T-helper 2 cell (primary cell): ENCODE data around the gene GSAP.
"Not testable (repeated sequence)": the region's sequence is repeated elsewhere in the genome, so short reads cannot be mapped to it uniquely, and the experiment has no call there.

Experiments
- DNase-seq, 5 experiments: peaks; one replicate each; pipeline versions ENCODE4 v3.0.0 to v3.0.0-alpha.2; 2012 to 2022
- total RNA-seq, 2 donors: gene quantifications; one replicate each; lab custom pipeline; 2026; lab: John Stamatoyannopoulos, UW

GSAP gene
- total RNA-seq: 12.5 to 17.8 reads per million in 2 donors

- peak; percentile 4 to 49 (median 24) for DNase-seq
Measured at GRCh38 chr7:77415823-77416620, at the start of gene GSAP. GSAP (minus strand) TSS chr7:77416349; CDS start chr7:77416321, 28 bp downstream.

- no peak for DNase-seq
Measured at GRCh38 chr7:77465256-77465655, 49.1 kb upstream of the GSAP start.

- DNase-seq: no peak
Measured at GRCh38 chr7:77464589-77464988, 48.4 kb upstream of the GSAP start.

- DNase-seq: not testable (repeated sequence)
Measured at GRCh38 chr7:77463632-77464031, 47.5 kb upstream of the GSAP start.

- no peak for DNase-seq
Measured at GRCh38 chr7:77461842-77462241, 45.7 kb upstream of the GSAP start.

GRCh38 chr7:77461246-77461645 is 45.1 kb upstream of the GSAP start:
- no peak for DNase-seq

GRCh38 chr7:77460057-77460486 is 43.9 kb upstream of the GSAP start:
- no peak for DNase-seq

- no peak for DNase-seq
Measured at GRCh38 chr7:77459311-77459726, 43.2 kb upstream of the GSAP start.

GRCh38 chr7:77458786-77459185 is 42.6 kb upstream of the GSAP start:
- DNase-seq: no peak

- DNase-seq: no peak
Measured at GRCh38 chr7:77457779-77458178, 41.6 kb upstream of the GSAP start.

- no peak for DNase-seq
Measured at GRCh38 chr7:77456696-77457095, 40.5 kb upstream of the GSAP start.

GRCh38 chr7:77455321-77455720 is 39.2 kb upstream of the GSAP start:
- DNase-seq: no peak

- DNase-seq: no peak
Measured at GRCh38 chr7:77454802-77455201, 38.7 kb upstream of the GSAP start.

- no peak for DNase-seq
Measured at GRCh38 chr7:77453531-77453930, 37.4 kb upstream of the GSAP start.

GRCh38 chr7:77451950-77452349 is 35.8 kb upstream of the GSAP start:
- not testable (repeated sequence) for DNase-seq

GRCh38 chr7:77450613-77451012 is 34.5 kb upstream of the GSAP start:
- DNase-seq: no peak

- no peak for DNase-seq
Measured at GRCh38 chr7:77450054-77450453, 33.9 kb upstream of the GSAP start.

- no peak for DNase-seq
Measured at GRCh38 chr7:77447616-77448015, 31.5 kb upstream of the GSAP start.

GRCh38 chr7:77444123-77444522 is 28.0 kb upstream of the GSAP start:
- no peak for DNase-seq

GRCh38 chr7:77443042-77443441 is 26.9 kb upstream of the GSAP start:
- DNase-seq: no peak

- DNase-seq: no peak
Measured at GRCh38 chr7:77442636-77443035, 26.5 kb upstream of the GSAP start.

- no peak for DNase-seq
Measured at GRCh38 chr7:77441046-77441445, 24.9 kb upstream of the GSAP start.

- no peak for DNase-seq
Measured at GRCh38 chr7:77439572-77439971, 23.4 kb upstream of the GSAP start.

- DNase-seq: no peak
Measured at GRCh38 chr7:77438131-77438530, 22.0 kb upstream of the GSAP start.
